IMR-90 (cell line): ENCODE measurements around the gene BTBD9. TPM values are rescaled to one million over a fixed set of nuclear protein-coding genes. Genes with fewer than 3 reads are reported as not detected.

Source experiments
- ATAC-seq: fragments of 200-7000 bp; cut with Tn5 transposase; 2 replicates; pipeline ENCODE4 v1.9.1; 2020; ENCODE audit warnings: low read depth, mild to moderate bottlenecking, moderate library complexity
- BruUV-seq: library from RNA; stranded (reverse); fragments of 400-500 nt; replicated peaks from 2 replicates; lab custom pipeline; 2021; lab: Mats Ljungman, UMichigan
- CTCF ChIA-PET: fragments of 300-600 bp; formaldehyde crosslinking; extraction: SDS; loops from one replicate; lab custom pipeline; 2021; ENCODE audit warnings: antibody characterized with exemption; lab: Yijun Ruan, JAX
- POLR2A ChIA-PET: fragments of 300-600 bp; sonication (Branson Sonifier 250); formaldehyde crosslinking; loops from one replicate; lab custom pipeline; 2022; ENCODE audit warnings: antibody characterized with exemption; ENCODE audit not compliant: unreplicated experiment; lab: Charles Lee
- DNase-seq: peaks from one replicate; pipeline ENCODE4 v3.0.0; 2013
- H2AFZ ChIP-seq: replicated peaks from 2 replicates; pipeline ENCODE3; 2013; ENCODE audit warnings: low read length, mild to moderate bottlenecking; ENCODE audit not compliant: poor library complexity
- H2AK5ac ChIP-seq: 2 replicates; pipeline ENCODE4 v1.6.1; 2013; ENCODE audit warnings: low read depth, low read length, inconsistent platforms
- H2AK9ac ChIP-seq: replicated peaks from 2 replicates; pipeline ENCODE3; 2013; ENCODE audit warnings: mild to moderate bottlenecking, low read depth, low read length, moderate library complexity; ENCODE audit not compliant: poor library complexity
- H2BK120ac ChIP-seq: 2 replicates; pipeline ENCODE4 v1.6.1; 2013; ENCODE audit warnings: low read depth, low read length, inconsistent platforms
- H2BK15ac ChIP-seq: 3 replicates; pipeline ENCODE4 v1.6.1; 2013; ENCODE audit warnings: low read depth, low read length, inconsistent platforms
- H2BK20ac ChIP-seq: 2 replicates; pipeline ENCODE4 v1.6.1; 2013; ENCODE audit warnings: low read depth, mild to moderate bottlenecking, inconsistent platforms, low read length, moderate library complexity
- H2BK5ac ChIP-seq: 2 replicates; pipeline ENCODE4 v1.6.1; 2013; ENCODE audit warnings: mild to moderate bottlenecking, low read depth, low read length, inconsistent platforms; ENCODE audit not compliant: poor library complexity, severe bottlenecking
- H3K14ac ChIP-seq: replicated peaks from 2 replicates; pipeline ENCODE4 v1.6.1; 2013; ENCODE audit warnings: low read depth, low read length, inconsistent platforms
- H3K18ac ChIP-seq: 2 replicates; pipeline ENCODE4 v1.6.1; 2013; ENCODE audit warnings: low read depth, low read length, control low read depth
- H3K23ac ChIP-seq: 2 replicates; pipeline ENCODE4 v1.6.1; 2013; ENCODE audit warnings: low read depth, low read length, inconsistent platforms
- H3K27ac ChIP-seq: 2 replicates; pipeline ENCODE4 v1.5.1; 2013; ENCODE audit warnings: mild to moderate bottlenecking, control low read depth, low read length; ENCODE audit not compliant: insufficient read depth
- H3K27me3 ChIP-seq: 2 replicates; pipeline ENCODE4 v1.6.1; 2013; ENCODE audit warnings: low read length; ENCODE audit not compliant: control insufficient read depth, insufficient read depth
- H3K36me3 ChIP-seq: 2 replicates; pipeline ENCODE4 v1.6.1; 2013; ENCODE audit warnings: low read length, mixed read lengths; ENCODE audit not compliant: control insufficient read depth, insufficient read depth
- H3K4ac ChIP-seq: 2 replicates; pipeline ENCODE4 v1.6.1; 2013; ENCODE audit warnings: low read depth, low read length, inconsistent platforms
- H3K4me1 ChIP-seq: 2 replicates; pipeline ENCODE4 v1.6.1; 2013; ENCODE audit warnings: low read length, mixed read lengths; ENCODE audit not compliant: control insufficient read depth, insufficient read depth
- H3K4me2 ChIP-seq: 2 replicates; pipeline ENCODE4 v1.6.1; 2013; ENCODE audit warnings: low read depth, mild to moderate bottlenecking, control low read depth, low read length, moderate library complexity
- H3K4me3 ChIP-seq: 2 replicates; pipeline ENCODE4 v1.5.1; 2013; ENCODE audit warnings: low read depth, mild to moderate bottlenecking, control low read depth, low read length, moderate library complexity; ENCODE audit not compliant: insufficient read depth
- H3K56ac ChIP-seq: 2 replicates; pipeline ENCODE4 v1.6.1; 2013; ENCODE audit warnings: low read length, inconsistent platforms; ENCODE audit not compliant: insufficient read depth; ENCODE audit errors: extremely low read depth
- H3K79me1 ChIP-seq, 2 experiments: 2 replicates each; pipeline ENCODE4 v1.6.1; 2013; ENCODE audit warnings: low read length in 2 of 2, inconsistent platforms in 1 of 2, low read depth in 1 of 2
- H3K9ac ChIP-seq: 2 replicates; pipeline ENCODE4 v1.6.1; 2013; ENCODE audit warnings: low read depth, low read length, control low read depth
- H3K9me1 ChIP-seq: 2 replicates; pipeline ENCODE4 v1.6.1; 2013; ENCODE audit warnings: low read length, inconsistent platforms; ENCODE audit not compliant: insufficient read depth
- H3K9me3 ChIP-seq: 2 replicates; pipeline ENCODE4 v1.6.1; 2013; ENCODE audit warnings: low read length; ENCODE audit not compliant: control insufficient read depth, insufficient read depth
- H4K20me1 ChIP-seq: 2 replicates; pipeline ENCODE4 v1.6.1; 2013; ENCODE audit warnings: low read length, inconsistent platforms; ENCODE audit not compliant: insufficient read depth
- H4K5ac ChIP-seq: 2 replicates; pipeline ENCODE4 v1.6.1; 2013; ENCODE audit warnings: mild to moderate bottlenecking, low read depth, low read length, control low read depth
- H4K8ac ChIP-seq, 2 experiments: 2 replicates each; pipeline ENCODE4 v1.6.1; 2013; ENCODE audit warnings: low read depth in 2 of 2, low read length in 2 of 2, control low read depth in 1 of 2, inconsistent platforms in 1 of 2
- H4K91ac ChIP-seq: 2 replicates; pipeline ENCODE4 v1.6.1; 2013; ENCODE audit warnings: low read depth, low read length, inconsistent platforms; ENCODE audit not compliant: insufficient read depth
- BHLHE40 ChIP-seq: fragments of 150-350 bp; IDR thresholded peaks from 2 replicates; pipeline ENCODE4 v1.6.1; 2016; ENCODE audit warnings: mild to moderate bottlenecking, low read depth, low read length
- CEBPB ChIP-seq: IDR thresholded peaks from 2 replicates; pipeline ENCODE4 v1.6.1; 2012; ENCODE audit warnings: low read depth, low read length, improper control_type of control experiment
- FOS ChIP-seq: fragments of 150-350 bp; IDR thresholded peaks from 2 replicates; pipeline ENCODE4 v1.6.1; 2016; ENCODE audit warnings: low read depth, low read length
- MAFK ChIP-seq: IDR thresholded peaks from 2 replicates; pipeline ENCODE4 v1.6.1; 2012; ENCODE audit warnings: low read depth, low read length, improper control_type of control experiment
- MAZ ChIP-seq: IDR thresholded peaks from 2 replicates; pipeline ENCODE4 v1.6.1; 2012; ENCODE audit warnings: low read depth, mild to moderate bottlenecking, low read length, improper control_type of control experiment, moderate library complexity, borderline replicate concordance
- MXI1 ChIP-seq: IDR thresholded peaks from 2 replicates; pipeline ENCODE4 v1.6.1; 2012; ENCODE audit warnings: low read depth, mild to moderate bottlenecking, low read length, moderate library complexity, borderline replicate concordance
- RAD21 ChIP-seq: IDR thresholded peaks from 2 replicates; pipeline ENCODE4 v1.6.1; 2012; ENCODE audit warnings: low read length, improper control_type of control experiment
- RCOR1 ChIP-seq: IDR thresholded peaks from 2 replicates; pipeline ENCODE4 v1.6.1; 2012; ENCODE audit warnings: mild to moderate bottlenecking, low read length, improper control_type of control experiment; ENCODE audit not compliant: insufficient replicate concordance
- RFX5 ChIP-seq: IDR thresholded peaks from 2 replicates; pipeline ENCODE4 v1.8.0; 2012; ENCODE audit warnings: low read depth, mild to moderate bottlenecking, low read length, moderate library complexity
- SMC3 ChIP-seq: fragments of 150-350 bp; IDR thresholded peaks from 2 replicates; pipeline ENCODE4 v1.6.1; 2016; ENCODE audit warnings: low read depth, mild to moderate bottlenecking, antibody characterized with exemption, low read length, moderate library complexity
- WGBS, 2 experiments: methylation state at CpG; one replicate each; pipeline versions ENCODE4 v1.1.5 to v1.1.7; 2013; ENCODE audit warnings: missing lambda C conversion rate in 2 of 2; ENCODE audit not compliant: insufficient read length in 1 of 2; ENCODE audit errors: extremely low coverage in 2 of 2; 5-methylcytosine and 5-hydroxymethylcytosine counted together
- dilution Hi-C: fragments of 300-500 bp; cut with HindIII; formaldehyde crosslinking; loops from one replicate; pipeline ENCODE4 v1.14.3; 2018; ENCODE audit warnings: low sequenced_read_pairs; ENCODE audit not compliant: unreplicated experiment
- in situ Hi-C: fragments of 300-500 bp; cut with MboI; formaldehyde crosslinking; loops from 3 replicates; pipeline ENCODE4 v1.14.3; 2019; ENCODE audit warnings: low sequenced_read_pairs, inconsistent platforms, mixed read lengths
- intact Hi-C: fragments of 100-400 bp; cut with micrococcal nuclease; formaldehyde crosslinking; loops from 2 replicates; pipeline ENCODE4 v1.10.0; 2022
- polyA plus RNA-seq, 3 experiments: library from polyadenylated mRNA; depleted of rRNA; stranded (reverse); fragments of >200 nt; gene quantifications; 2 replicates each; pipeline ENCODE4 v1.2.3, GENCODE V29; 2012; ENCODE audit warnings: low replicate concordance in 1 of 3
- total RNA-seq: library from RNA; depleted of rRNA; stranded (reverse); fragments of >200 nt; gene quantifications from 2 replicates; pipeline ENCODE4 v1.2.3, GENCODE V29; 2012
- TF ChIP-seq, protein P1 (sequence below): fragments of 150-350 bp; IDR thresholded peaks from 2 replicates; pipeline ENCODE4 v1.6.1; 2016; ENCODE audit warnings: low read depth, mild to moderate bottlenecking, low read length, moderate library complexity, borderline replicate concordance
- TF ChIP-seq, protein P2 (sequence below): fragments of 150-350 bp; IDR thresholded peaks from 2 replicates; pipeline ENCODE4 v1.6.1; 2017; ENCODE audit warnings: mild to moderate bottlenecking, antibody characterized with exemption, low read length, low read depth
- TF ChIP-seq, protein P3 (sequence below): conservative IDR thresholded peaks from 2 replicates; pipeline ENCODE4 v1.5.1; 2012; ENCODE audit warnings: mild to moderate bottlenecking, low read depth, low read length, improper control_type of control experiment

The BTBD9 gene
- total and polyA plus RNA-seq, 2 of the 4 experiments (the other 2 are of a cell fraction) = 4.1 to 22.0 TPM

DNA sequence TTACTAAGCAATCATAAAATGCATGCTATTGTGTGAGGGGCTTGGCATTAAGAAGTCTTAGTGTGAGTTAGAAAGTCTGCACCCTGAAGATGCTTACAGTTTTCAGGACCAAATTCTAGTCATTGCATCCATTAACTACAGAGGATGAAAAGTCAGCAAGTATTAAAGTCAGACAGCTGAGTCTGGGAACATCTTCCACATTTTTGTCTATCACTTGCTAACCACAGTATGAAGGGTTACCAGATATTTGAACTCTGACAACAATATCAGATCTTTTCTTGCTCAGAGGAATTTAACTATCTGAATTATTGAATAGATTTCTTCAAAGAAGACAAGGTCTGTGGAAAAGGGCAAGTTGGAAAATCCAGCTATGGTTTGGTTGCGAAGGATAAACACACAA lies 264.4 kb downstream of the BTBD9 start:
- H2BK120ac ChIP-seq = no peak overlapping the region
- TF ChIP-seq RFX5 = no peak
- no peak for TF ChIP-seq MAFK
- no peak for TF ChIP-seq MXI1
- TF ChIP-seq BHLHE40 = no peak
- TF ChIP-seq MAZ = no peak
- TF ChIP-seq RAD21 = no peak
- no peak for TF ChIP-seq FOS
- TF ChIP-seq, protein P1, sequence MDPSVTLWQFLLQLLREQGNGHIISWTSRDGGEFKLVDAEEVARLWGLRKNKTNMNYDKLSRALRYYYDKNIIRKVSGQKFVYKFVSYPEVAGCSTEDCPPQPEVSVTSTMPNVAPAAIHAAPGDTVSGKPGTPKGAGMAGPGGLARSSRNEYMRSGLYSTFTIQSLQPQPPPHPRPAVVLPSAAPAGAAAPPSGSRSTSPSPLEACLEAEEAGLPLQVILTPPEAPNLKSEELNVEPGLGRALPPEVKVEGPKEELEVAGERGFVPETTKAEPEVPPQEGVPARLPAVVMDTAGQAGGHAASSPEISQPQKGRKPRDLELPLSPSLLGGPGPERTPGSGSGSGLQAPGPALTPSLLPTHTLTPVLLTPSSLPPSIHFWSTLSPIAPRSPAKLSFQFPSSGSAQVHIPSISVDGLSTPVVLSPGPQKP = no peak
- TF ChIP-seq, protein P2, sequence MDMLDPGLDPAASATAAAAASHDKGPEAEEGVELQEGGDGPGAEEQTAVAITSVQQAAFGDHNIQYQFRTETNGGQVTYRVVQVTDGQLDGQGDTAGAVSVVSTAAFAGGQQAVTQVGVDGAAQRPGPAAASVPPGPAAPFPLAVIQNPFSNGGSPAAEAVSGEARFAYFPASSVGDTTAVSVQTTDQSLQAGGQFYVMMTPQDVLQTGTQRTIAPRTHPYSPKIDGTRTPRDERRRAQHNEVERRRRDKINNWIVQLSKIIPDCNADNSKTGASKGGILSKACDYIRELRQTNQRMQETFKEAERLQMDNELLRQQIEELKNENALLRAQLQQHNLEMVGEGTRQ = no peak
- no peak for TF ChIP-seq CEBPB
- TF ChIP-seq SMC3 = no peak
- no peak for TF ChIP-seq RCOR1
- TF ChIP-seq, protein P3, sequence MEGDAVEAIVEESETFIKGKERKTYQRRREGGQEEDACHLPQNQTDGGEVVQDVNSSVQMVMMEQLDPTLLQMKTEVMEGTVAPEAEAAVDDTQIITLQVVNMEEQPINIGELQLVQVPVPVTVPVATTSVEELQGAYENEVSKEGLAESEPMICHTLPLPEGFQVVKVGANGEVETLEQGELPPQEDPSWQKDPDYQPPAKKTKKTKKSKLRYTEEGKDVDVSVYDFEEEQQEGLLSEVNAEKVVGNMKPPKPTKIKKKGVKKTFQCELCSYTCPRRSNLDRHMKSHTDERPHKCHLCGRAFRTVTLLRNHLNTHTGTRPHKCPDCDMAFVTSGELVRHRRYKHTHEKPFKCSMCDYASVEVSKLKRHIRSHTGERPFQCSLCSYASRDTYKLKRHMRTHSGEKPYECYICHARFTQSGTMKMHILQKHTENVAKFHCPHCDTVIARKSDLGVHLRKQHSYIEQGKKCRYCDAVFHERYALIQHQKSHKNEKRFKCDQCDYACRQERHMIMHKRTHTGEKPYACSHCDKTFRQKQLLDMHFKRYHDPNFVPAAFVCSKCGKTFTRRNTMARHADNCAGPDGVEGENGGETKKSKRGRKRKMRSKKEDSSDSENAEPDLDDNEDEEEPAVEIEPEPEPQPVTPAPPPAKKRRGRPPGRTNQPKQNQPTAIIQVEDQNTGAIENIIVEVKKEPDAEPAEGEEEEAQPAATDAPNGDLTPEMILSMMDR = no peak
- H3K14ac ChIP-seq = no peak overlapping the region
- in situ Hi-C loops (no loop called here), dilution Hi-C loops (no loop called here), intact Hi-C loops (no loop called here)
- H4K5ac ChIP-seq = no peak overlapping the region
- no peak for ATAC-seq
- CTCF ChIA-PET = interaction anchor here (1.2 kb wide), 1 partner anchor 9 kb away, joined by 3 read pairs; no protein-coding TSS in a partner anchor
- no peak overlapping the region for H3K18ac ChIP-seq
- no peak overlapping the region for H3K56ac ChIP-seq
- H3K9me1 ChIP-seq = no peaks in the 10 kb centered on the region
- no peak overlapping the region for H3K9ac ChIP-seq
- no peak overlapping the region for H2BK5ac ChIP-seq
- WGBS, 2 experiments = no CpG with 5 or more reads among the region's 1 CpG
- H3K36me3 ChIP-seq = no peaks in the 10 kb centered on the region
- no peak overlapping the region for H2AK9ac ChIP-seq
- POLR2A ChIA-PET = no interaction called here
- no peak overlapping the region for H4K8ac ChIP-seq
- H4K91ac ChIP-seq = no peak overlapping the region
- H3K4me3 ChIP-seq = no peak overlapping the region
- DNase-seq = no peak
- H3K23ac ChIP-seq = no peak overlapping the region
- H3K4ac ChIP-seq = no peak overlapping the region
- H3K9me3 ChIP-seq = no peaks in the 10 kb centered on the region
- no peak overlapping the region for H2BK20ac ChIP-seq
- peaks cover 3% of the 10 kb centered on the region for H3K4me1 ChIP-seq
- no peak overlapping the region for H2AK5ac ChIP-seq
- no peak overlapping the region for H2AFZ ChIP-seq
- H3K79me1 ChIP-seq = no peaks in the 10 kb centered on the region; a peak in 1 of 4 replicates
- H2BK15ac ChIP-seq = no peak overlapping the region
- H3K4me2 ChIP-seq = no peak overlapping the region
- no peak overlapping the region for H3K27ac ChIP-seq
- no TSS peak for BruUV-seq
- H4K20me1 ChIP-seq = no peaks in the 10 kb centered on the region
- no peaks in the 10 kb centered on the region for H3K27me3 ChIP-seq
